Islet precursor cell (in vitro differentiated cells): Measurements from ENCODE around the gene SEPTIN2.
"Not testable (repeated sequence)": the region's sequence is repeated elsewhere in the genome, so short reads cannot be mapped to it uniquely, and the experiment has no call there.

Experiments used
- DNase-seq: peaks from one replicate; pipeline ENCODE4 v3.0.0-alpha.2; 2018

SEPTIN2 gene

DNA sequence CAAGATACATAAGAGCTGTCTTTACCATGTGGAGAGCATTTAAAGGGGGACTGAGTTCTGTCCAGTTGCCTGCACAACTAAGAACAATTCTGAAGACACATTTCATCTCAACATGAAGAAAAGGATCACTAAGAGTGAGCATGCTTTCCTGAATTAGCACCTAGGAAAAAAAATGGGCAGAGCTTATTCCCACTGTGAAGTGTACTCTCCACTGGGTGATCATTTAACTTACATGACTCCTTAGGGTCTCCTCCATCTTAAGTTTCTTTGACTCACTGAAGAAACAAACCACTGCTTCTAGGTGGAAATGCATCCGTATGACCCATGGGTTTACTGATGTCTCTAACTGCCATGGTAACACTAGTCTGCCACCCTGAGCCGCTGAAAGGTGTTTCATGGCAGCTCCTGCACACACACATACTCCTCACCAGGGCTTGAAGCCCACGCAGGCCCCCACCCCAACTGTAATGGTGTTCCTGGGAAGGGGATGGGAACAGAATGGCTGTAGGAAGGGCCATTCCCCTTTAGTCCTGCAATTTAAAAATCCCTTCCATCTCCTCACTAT, 27.3 kb upstream of the SEPTIN2 start:
- no peak for DNase-seq

DNA sequence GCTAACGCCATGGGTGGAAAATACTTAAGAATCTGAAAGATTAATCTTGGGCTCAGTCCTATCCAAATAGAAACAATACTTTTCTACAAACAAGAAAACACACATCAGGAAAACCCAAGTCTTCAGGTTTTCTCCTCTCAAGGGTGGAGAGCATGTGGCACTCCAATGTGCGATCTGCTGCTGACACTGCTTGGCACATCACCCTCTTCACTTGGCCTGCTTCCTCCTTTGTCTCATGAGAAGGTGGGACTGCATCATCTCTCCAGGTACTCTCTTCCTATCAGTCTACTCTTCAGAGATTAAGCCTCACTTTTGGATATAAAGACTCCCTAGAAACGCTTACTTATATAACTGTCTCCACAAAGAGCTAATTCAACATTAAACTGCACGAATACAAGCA, 26.7 kb upstream of the SEPTIN2 start:
- DNase-seq: no peak

DNA sequence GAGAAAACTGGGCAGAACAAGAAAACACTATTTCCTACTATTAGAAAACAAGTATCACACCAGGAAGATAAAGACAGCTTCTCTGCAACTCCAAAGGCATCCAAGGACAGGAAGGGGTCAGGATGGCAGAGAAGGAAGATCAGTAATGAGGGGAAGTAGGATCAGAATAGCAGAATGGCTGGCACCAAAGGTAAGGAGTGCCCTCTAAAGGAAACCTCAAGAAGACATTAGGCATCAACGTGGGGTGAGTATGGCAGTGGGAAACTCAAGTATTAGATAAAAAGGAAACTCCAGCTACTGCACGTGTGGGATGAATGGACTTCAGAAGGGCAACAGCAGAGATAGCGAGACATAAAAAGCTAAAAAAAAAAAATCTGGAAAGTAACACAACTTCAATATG, 26.1 kb upstream of the SEPTIN2 start:
- DNase-seq: no peak

DNA sequence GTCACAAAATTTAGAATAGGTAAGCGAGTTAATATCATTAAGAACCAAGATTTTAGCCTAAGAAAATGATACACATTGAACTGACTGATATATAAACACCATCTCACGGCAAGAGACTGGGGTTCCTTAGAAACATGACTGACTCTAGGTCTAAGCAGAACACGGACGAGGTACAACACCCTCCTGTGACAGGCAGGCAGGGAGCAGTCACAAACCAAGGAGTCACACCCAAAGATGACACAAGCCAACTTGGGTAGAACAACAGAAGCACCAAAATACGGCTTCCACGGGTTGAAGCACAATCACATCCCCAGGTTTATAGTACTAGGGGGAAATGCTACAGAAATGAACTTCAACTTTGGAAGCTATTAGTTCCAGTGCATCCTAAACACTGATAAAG, 24.6 kb upstream of the SEPTIN2 start:
- no peak for DNase-seq

DNA sequence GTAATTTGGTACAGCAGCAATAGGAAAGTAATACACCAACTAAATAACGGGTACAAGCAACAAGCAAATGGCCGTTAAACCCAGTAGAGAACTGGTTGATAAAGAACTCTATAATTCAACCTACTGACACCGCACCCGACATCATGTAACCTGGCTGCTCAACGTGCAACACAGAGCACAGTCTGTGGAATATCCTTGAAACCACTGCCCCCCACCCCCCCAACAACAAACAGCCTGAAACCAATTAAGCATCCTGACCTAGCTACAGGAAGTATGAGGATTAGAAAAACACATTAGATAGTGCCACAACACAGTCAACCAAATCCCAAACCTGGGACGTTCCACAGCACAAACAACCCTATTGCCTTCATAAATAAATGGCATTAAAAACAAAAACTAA, 23.7 kb upstream of the SEPTIN2 start:
- DNase-seq: no peak

DNA sequence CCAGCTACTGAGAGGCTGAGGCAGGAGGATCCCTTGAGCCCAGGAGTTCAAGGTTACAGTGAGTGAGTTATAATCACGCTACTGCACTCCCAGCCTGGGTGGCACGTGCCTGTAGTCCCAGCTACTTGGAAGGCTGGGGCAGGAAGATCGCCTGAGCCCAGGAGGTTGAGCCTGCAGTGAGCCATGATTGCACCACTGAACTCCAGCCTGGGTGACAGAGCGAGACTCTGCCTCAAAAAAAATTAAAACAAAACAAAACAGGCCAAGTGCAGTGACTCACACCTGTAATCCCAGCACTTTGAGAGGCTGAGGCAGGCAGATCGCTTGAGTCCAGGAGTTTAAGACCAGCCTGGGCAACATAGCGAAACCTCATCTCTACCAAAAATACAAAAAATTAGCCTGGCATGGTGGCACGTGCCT, 22.3 kb upstream of the SEPTIN2 start:
- not testable (repeated sequence) for DNase-seq

DNA sequence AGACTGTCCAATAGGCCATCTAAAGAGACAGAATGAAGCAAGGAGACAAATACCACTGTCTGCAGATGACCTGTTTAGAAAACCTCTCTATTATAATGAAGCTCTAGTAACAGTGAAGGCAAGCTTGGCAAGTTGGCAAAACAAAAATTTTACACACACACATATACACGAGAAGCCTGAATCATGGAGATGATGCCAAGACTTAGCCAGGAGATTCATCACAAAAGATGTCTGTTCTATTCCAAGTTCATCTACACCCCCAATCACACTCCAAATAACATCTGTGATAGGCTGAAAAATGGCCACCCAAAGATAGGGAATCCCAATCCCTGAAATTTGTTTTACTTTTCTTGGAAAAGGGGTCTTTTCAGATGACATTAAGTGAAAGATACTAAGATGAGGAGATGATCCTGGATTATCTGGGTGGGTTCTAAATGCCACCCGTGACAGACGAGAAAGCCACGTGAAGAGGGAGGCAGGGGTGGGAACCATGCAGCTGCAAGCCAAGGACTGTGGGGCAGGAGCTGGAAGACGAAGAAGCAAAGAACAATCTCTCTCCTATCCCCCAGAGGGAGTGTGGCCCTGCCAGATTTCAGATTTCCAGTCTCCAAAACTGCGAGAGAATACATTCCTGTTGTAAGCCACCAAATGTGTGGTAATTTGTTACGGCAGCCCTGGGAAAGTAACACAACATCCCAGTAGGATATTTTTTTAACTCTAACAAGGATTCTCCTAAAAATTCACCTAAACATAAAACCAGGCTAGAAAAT, 20.2 kb upstream of the SEPTIN2 start:
- no peak for DNase-seq

DNA sequence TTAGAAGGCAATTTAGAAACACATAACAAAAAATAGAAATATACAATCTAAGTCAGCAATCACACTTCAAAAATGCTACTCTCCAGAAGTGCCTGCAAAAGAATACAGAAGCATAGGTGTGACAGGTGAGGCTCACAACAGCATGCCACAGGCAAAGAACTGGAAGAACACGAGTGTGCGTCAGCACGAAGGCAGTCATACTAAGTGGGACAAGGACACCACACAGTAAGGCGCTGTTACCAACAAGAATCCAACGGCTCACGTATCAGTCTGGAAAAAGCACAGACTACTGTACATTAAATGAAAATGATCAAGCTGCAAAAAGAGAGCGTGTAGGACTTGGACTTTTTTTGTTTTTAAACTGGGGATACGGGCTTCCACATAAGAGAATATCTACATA, 19.0 kb upstream of the SEPTIN2 start:
- no peak for DNase-seq

DNA sequence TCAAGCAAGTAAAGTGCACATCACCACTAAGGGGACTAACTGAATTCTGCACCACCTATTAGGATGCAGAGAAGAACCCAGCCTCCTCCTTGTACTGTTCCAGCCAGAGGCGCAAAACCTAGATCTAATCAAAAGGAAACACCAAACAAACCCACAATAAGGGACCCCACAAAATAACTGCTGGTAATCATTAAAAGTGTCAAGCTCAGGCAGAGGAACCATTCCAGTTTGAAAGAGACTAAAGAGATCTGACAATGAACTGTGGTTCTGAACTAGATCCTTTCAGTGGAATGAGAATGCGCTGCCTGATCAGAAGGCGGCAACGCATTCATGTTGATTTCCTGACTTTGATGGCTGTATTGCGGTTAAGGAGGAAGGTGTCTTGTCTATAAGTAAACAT, 17.1 kb upstream of the SEPTIN2 start:
- no peak for DNase-seq

DNA sequence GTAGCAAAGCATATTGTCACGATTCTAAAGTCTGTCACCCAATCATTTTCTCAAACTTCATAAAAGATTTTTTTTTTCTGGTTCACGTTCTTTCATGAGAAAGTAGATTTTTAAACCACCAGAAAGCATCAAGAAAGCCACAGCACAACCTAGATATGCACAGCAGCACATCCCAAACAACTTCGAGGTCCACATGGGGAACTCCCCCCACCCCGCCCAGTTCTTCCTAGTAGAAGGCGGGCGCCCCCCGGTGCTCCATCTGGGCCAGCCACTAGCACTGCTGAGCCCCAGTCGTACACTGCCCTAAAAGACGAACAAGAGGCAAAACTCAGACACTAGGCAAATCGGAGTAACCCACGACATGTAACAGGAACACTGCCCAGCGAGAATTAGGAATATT, 15.7 kb upstream of the SEPTIN2 start:
- no peak for DNase-seq

DNA sequence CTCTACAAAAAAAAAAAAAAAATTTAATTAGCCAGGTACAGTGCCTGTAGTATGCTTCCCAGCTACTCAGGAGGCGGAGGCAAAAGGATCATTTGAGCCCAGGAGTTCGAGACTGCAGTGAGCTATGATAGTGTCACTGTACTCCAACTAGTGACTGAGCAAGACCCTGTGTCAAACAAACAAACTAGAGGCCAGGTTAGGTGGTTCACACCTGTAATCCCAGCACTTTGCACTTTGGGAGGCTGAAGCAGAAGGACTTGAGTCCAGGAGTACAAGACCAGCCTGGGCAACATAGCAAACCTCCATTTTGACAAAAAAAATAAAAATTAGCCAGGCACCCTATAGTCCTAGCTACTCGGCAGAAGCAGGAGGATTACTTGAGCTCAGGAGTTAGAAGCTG, 13.6 kb upstream of the SEPTIN2 start:
- DNase-seq: no peak

DNA sequence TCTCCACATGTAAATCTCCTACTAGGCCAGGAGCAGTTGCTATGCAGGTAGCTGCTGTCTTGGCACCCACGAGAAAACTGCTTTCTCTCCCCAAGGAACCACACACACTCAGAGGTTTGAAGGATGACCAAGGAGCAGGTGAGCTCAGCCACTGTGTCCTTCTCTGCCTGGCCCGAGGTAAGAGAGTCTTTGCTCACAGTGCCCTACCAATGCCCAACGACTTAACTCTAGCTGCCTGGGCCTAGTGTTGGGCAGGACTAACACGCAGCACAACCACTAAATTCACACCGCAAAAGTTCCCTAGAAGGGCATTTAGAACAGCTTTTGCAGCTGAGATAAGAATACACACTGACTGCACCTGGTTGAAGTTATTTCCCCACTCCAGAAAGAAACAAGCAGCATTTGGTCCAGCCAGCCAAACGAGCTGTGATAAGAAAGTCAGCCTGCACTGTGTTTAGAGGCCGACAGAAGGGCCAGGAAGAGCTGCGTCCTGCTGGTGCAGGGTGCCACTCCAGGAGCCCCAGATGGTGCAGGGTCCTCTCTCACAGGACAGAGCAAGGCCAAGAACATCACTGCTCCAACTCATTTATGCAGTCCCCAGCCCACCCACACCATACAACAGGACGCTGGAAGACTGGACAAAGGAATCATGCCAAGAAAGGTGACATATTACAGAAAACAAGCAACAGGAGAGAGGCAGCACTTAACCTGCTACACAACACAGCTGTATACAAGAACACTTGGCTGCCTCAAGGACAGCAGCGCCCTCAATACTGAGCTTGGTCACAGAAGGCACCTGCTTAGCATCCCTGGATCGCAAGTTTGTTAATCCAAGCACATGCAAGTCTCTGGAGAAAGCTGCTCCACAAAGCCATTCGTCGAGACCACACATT, 12.7 kb upstream of the SEPTIN2 start:
- no peak for DNase-seq

DNA sequence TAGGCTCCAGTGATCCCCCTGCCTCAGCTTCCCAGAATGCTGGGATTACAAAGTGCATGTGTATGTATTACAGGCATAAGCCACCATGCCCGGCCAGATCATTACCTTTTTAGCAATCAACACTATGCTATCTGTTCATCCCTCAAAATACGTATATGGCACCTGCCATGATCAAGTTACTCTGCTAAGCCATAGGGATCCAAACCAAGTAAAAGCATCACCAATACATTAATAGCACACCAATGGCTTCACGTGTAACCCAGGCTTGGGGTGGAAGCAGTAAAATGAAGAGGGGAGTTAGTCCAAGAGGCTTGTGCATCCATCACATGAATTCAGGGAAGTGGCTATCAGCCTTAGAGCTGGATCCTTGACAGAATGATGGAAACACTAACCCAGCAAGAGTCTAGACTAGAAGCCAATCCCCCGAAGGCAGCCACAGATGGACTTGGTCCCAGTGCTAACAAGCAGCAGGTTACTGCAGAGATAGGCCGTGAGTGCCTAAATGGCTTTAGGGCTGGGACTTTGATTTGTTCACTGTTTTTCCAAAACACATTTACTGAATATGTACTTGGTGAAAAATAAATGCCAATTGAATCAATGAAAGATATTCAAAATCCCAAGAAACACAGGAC, 11.6 kb upstream of the SEPTIN2 start:
- DNase-seq: no peak

DNA sequence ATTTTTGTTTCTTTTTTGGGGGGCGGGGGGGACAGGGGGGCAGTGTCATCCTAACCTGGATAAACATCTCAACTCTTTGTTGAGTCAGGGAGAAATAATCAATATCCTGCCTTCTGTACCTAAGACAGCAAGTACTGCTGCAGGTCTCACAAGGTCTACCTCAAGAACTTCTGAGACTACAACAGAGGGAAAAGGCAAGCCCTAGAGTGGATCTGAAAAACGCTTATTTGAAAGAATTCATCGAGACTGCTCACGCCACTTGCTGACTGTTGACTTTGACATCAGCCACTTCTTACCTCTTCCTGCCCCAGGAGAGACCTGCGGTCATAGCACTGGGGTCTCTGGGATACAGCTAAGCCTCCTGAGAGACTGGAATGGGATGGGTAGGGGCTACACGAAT, 8.7 kb upstream of the SEPTIN2 start:
- no peak for DNase-seq

DNA sequence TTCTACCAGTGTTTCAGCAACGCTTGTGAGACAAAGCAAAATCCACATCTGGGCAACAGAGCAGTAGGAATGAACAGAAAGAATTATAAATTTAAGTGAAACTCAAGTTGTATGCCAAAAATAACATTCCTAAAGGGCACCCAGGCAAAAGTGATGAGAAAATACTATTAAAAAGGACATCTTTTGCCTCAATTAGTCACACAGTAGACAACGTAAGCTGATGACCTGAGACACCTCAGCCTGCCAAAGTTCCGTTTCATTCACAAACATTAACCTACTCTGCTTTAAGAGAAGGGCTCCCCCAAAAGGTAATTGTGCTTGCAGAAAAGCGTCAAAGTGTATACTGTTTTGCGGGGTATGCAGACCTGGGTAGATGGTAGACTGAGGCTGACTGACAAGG, 7.5 kb upstream of the SEPTIN2 start:
- no peak for DNase-seq

DNA sequence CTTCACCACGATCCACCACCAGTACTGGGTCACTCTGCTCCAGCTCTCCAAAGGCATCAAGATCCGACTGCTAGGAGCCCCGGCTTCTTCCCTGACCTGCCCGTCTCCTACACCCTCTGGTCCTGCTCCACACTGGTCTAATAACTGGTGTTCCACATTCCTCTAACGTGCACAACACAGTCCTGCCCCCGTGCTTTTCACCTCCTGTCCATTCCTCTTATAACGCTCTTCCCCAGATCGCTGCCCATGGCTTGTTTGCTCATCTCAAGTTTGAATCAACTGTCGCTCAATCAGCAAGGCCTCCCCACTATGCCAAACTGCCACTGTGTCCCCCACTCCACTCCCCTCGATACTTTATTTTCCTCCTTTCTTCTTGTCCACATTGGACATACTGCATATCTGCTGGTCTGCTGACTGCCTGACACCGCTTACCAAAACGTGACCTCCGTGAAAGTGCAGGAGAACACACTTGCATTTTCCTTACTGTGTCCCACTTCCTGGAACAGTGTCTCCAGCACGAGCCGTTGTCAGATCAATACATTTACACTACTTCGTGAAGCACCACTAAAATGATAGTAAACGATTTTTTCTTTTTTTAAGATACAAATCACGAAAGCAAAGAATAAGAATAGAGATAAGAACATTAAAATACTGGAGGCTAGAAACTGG, 6.8 kb upstream of the SEPTIN2 start:
- DNase-seq: no peak

DNA sequence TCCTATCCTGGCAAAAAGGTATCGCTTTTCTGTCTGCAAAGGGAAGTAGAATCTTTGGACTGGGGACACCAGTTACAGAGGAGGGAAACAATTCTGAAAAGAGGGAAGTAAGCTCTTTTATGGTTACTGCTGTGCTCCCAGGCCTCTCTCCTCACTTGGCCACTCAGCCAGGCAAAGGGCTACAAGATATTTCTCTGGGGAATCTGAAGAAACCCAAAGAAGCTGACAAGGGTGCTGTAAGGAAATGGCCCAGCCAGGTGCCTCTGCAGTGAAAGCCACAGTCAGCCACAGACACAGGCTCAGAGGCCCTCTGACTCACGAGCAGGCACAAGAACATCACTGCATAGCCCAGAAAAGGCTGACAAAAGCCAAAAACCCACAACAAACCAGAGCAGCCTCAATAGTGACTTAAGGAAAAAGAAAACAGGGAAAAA, 6.0 kb upstream of the SEPTIN2 start:
- peak; percentile 87 for DNase-seq

DNA sequence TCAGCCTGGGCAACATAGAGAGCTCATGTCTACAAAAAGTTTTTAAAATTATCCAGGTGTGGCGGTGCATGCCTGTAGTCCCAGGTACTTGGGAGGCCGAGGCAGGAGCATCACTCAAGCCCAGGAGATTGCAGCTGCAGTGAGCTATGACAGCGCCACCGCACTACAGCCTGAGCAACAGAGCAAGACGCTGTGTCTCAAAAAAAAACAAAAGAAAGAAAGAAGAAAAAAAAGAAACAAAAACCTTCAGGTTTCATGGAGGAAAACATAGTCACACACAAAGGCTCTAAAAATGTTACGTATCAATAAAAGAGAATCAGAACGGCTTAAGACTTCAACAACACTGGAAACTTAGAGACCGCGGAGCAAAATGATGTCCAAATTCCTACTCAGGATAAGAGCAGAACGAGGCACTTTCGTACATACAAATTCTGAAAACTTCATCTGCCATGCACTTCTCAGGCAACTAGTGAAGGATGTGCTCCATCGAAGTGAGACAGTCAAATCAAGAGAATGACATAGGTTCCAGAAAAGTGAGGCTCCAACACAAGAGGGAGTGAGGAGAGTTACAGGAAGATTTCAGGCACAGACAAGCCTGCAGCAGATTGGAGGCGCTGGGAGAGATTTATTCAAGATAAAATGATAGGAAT, 4.7 kb upstream of the SEPTIN2 start:
- no peak for DNase-seq

DNA sequence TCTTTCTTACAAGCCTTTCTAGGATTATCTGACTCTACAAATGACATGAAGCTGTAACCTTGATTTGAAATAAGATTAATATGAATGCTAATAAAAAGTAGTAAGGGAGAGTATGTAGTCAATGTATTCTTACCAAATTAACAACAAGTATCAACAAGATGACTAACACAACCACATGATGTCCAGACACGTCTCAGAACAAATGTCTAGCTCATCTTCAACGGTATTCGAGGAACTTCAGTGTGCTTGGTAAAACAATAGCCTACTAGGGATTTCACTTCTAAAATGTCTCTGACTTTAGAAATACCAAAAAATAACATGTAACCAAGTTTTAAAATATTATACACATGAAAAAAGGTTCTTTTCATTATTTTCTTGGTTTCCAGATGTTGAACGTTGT, 3.6 kb upstream of the SEPTIN2 start:
- DNase-seq: no peak

DNA sequence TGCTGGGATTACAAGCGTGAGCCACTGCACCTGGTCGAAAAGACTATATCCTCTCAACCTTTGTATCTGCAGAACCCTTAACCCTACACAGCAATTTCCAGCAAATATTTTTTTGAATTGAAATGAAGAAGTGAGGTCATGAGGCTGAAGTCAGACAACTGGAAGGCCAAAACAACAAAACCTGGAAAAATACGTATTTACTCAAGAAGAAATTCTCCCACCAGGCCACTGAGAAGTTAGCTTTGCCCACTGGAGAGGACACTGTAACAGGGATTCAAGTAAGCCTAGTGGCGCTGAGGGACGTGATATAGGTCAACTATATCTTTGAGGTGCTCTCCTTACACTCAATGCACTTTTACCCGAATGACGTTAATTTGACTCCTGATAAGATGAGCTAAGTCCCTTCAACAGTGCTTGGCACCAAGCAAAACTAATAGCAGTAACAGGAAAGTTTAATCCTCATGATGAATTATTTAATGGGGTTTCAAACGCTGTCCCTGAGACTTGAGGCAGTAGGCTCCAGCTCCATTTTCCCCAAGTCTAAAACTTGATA, 2.1 kb upstream of the SEPTIN2 start:
- DNase-seq: no peak

DNA sequence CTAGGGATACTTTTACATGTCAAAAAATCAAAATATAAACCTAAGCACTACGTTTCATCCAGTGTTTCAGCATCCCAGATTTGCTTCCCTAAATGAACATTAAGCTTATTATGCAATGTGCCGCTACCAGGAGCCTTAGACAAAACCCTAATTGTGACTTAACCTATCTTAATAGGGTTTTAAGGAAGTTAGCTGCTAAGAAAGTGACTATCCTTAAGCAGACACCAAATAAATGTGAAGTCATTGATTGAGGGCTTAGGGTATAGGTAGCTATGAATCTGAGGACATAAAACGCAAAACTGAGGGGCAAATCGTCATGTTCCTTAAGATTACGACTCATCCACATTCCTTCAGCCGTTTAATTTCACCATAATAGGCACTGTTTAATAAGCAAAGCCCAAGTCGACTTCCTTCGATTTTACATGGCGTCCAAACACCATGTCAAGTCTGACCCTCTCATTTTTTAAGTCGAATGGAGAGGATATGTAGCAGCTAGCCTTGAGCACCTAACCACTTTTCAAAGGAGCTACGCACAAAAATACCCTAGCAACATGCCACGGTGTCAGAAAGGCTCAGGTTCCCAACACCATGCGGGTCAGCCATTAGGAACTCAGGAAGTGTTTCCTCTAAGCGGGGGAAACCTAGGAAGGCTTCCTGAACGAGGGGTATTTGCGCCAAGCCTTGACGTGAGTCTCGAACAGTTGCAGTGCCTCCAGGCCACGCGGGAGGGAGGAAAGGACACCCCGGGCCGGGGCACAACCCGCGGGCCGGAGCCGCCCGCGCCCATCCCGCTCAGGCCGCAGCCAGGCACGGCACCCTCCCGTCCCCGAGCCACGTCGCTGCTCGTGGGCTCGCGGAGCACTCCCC, 1.3 kb upstream of the SEPTIN2 start:
- DNase-seq: no peak
